Hematopoietic multipotent progenitor cell (in vitro differentiated cells): ENCODE measurements around the gene ZG16B. TPM values are rescaled to one million over a fixed set of nuclear protein-coding genes. Genes with fewer than 3 reads are reported as not detected.

Experiments
- DNase-seq, 3 donors: peaks; one replicate each; pipeline ENCODE4 v3.0.0-alpha.2; 2011 to 2015; ENCODE audit warnings: low read depth in 2 of 3, low spot score in 2 of 3
- total RNA-seq: library from RNA; depleted of rRNA; stranded (reverse); fragments of >200 nt; gene quantifications from one replicate; pipeline ENCODE4 v1.2.3, GENCODE V29; 2012

ZG16B gene
- total RNA-seq, 1 donor = 4.3 TPM

DNA sequence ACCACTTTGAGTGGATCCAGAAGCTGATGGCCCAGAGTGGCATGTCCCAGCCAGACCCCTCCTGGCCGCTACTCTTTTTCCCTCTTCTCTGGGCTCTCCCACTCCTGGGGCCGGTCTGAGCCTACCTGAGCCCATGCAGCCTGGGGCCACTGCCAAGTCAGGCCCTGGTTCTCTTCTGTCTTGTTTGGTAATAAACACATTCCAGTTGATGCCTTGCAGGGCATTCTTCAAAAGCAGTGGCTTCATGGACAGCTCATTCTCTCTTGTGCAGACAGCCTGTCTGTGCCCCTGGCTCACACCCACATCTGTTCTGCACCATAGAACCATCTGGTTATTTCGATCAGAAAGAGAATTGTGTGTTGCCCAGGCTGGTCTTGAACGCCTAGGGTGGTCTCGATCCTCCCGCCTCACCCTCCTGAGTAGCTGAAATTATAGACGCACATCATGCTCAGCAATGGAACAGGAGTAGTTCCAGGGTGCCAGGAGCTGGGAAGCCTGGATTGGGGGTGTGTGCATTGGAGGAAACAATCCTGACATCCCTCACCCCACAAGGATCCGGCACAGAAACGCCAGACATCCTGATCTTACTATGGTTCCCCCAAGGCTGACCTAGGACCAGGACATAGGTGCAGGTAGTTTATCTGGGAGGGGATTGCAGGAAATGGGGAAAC lies 8.5 kb upstream of the ZG16B start:
- no peak for DNase-seq

DNA sequence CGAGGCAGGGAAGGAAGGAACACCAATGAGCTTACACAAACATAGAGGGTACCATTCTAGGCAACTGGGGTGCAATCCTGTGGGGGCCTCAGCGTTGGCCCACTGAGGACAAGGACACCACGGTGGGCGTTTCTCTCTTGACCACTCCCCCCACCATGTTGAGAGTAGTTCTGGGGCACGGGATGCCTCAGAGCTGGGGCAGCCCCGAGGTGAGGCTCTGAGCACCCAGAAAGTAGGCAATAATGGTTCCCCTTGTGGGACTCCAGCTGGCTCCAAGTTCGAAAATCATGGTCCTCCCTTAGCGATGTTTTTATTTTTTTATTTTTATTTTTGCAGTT lies 8.0 kb upstream of the ZG16B start:
- no peak for DNase-seq

DNA sequence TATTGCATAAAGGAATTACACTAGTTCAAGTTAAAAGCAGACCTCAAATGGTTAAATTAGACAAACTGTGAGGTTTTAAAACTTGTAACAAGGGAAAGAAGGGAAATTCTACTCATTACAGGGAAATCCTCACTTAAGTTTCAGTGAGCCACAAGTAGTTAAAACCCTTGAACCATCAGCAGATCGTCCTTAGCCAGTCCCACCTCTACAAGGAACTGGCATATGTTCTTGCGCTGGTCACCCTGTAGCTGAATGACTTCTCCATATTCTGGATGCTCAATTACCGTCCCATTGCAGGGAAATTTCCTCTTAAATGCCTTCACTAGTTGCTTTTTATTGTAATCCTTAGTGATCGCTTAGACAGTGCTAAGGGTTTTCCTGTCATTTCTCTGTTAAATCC lies 7.6 kb upstream of the ZG16B start:
- DNase-seq = no peak

DNA sequence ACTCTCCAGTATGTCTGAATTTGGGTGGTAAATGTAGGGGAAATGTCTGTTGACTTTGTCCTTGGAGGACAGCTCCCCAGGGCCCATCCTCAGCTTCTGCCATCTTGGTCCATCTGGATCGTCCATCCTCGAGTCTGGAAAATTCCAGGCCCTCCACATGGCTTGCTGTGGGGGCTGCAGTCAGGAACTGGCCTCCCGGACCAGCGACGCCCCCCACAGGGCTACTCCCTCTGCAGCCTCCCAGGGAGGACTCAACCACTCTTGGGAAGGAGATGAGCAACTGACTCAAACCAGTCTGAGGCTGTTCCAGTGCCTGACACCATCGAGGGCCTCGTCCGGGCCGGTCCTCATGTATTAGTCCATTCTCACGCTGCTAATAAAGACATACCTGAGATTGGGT lies 5.5 kb upstream of the ZG16B start:
- DNase-seq = no peak

DNA sequence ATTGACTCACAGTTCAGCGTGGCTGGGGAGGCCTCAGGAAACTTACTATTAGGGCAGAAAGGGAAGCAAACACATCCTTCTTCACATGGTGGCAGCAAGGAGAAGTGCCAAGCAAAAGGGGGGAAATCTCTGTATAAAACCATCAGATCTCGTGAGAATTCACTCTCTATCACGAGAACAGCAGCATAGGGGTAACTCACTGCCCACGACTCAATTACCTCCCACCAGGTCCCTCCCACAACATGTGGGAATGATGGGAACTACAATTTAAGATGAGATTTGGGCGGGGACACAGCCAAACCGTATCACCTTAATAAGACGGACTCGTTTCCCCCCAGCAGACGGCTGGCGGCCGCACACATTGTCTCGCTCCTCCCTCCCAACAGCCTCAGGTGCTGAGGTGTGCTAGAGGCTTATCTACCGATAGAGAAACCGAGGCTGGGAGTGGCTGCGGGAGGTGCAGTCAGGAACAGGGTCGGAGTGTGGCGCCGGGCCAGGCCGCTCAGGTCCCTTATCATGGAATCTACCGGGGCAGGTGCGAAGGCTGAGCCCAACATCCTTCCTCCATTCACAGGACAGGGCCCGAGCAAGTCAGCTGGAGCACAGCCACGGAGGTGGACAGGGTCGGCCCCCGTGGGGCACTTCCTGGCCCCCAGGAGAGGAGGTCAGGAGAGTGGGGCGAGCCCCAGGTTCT lies 4.9 kb upstream of the ZG16B start:
- DNase-seq = no peak

DNA sequence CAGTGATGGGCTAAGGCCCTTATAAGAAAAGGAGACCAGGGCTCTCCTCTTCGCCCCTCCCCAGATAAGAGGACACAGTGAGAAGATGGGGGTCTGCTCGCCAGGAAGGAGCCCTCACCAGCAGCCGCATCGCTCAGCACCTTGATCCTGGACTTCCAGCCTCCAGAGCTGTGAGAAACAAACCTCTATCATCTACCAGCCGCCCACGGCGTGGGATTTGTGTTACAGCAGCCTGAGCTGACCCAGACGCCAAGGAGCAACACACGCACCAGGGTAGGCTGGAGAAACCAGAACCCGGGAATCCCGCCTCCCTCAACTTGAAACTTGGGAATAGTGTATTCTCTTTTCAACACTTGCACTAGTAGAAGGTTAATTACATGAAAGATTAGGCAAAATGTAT lies 4.2 kb upstream of the ZG16B start:
- DNase-seq = no peak

DNA sequence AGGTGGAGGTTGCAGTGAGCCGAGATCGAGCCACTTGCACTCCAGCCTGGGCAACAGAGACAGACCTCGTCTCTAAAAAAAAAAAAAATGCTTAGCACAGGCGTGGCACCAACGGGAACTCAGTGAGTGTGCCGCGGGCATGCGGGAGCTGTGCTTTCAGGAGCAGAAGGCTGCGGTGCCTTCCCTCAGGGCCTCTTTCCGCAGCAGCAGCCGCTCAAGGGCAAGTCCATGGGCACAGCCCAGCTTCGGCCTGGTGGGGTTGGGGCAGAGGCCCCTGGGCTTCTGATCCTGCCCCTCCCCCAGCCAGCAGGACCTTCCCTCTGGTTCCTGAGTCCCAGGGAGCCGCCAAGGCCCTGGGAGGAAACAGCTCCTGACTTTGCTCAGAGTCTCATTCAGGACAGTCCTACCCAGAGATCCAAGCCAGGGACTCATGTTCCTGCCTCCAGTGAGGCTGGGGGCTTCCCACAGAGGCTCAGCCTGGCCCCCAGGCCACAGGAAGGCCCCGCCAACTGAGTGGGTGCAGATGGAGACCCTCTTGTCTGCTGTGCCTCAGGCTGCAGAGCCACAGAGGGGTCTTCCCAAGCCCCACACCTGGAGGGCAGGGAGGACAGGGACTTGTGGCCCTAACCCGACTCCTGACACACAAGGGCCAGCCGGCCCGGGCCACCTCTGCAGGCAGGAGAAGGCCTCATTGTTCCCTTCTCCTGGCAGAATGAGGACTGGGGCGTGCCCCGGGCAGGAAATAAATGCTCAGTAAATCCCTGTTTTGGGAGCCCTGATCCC lies 3.3 kb upstream of the ZG16B start:
- no peak for DNase-seq

DNA sequence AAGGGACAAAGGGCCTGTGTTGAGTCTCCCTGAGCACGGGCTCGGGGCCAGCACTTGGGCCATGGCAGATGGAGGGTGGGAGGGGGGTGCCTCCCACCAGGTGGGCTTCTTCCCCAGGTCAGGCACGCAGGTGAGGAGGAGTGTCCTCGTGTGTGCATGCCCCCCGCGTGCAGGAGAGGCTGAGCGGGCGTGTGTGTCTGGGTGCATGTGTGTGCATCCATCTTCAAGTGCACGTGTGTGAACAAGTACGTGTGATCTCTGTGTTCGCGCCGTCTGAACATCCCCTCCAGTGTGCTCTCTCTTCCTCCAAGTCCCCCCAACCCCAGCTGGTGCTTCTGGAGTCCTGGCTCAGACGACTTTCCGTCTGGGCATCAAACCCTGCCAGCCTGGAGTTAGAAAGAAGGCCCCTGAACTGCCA lies 2.7 kb upstream of the ZG16B start:
- DNase-seq = no peak

DNA sequence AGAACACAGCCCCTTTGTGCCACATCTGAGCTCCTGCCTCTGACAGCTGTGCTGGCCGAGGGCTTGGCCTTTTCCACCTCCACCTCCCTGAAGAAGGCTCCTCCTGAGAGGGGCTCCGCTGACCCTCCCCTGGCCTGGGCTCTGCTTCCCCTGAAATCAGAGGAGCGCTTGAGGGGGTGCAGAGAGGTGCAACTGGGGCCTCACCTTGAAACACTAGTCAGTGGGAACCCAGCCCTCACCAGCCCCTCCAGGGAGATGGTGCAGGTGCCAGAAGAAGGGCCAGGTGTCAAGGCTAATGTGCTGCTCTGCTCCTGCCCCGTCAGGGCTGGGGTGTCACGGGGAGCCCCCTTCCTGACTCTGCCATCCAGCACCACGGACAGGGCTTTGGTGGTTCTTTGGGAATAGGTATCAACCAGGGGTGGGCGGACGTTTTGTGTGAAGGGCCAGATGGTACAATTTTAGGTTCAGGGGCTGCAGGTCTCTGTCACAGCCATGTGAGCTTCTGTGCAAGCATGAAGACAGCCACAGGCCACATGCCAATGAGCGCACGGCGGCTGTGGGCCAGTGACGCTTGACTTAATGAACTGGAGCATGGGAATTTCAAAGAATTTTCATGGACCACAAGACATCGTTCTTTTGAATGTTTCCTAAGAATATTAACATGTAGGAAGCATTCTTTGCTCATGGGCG lies 2.1 kb upstream of the ZG16B start:
- no peak for DNase-seq

DNA sequence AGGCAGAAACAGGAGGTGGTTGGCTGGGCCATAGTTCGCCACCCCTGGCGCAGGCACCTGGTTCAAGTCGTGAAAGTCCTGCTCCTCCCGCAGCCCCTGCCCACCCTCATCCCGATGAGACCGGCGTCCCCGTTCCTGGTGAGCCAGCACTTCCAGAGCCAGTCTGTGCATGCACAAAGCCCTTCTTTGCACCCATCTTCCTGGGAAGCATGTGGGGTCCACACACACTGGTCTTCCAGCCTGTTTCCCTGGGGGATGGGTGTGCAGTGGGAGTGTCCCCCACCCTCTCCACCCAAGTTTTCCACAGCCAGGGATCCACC lies 1.6 kb upstream of the ZG16B start:
- DNase-seq = no peak

DNA sequence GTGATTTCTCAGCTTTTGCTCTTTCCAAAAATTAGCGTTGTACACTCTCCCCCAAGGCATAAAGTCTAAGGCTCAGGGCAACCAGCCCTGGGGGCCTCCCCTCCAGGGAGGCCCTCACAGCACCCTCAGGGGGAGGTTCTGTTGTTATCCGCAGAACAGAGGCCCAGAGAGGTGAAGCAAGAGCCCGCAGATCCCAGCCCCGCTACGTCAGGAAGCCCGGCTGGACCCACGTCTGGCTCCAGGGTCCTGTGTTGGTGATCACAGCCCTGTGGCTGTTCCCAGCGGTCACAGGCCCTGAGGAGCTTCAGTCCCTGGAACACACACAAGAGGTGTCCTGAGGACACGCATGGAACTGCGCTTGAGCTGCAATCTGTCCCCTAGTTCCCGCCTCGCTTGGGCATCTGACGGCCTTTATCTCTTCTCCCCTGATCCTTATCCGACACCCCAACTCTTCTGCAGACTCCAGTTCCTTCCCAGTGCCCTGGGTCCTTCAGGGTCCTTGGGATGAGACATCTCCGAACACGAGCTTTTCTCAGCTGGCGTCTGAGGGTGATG lies 1.1 kb upstream of the ZG16B start:
- DNase-seq = no peak

DNA sequence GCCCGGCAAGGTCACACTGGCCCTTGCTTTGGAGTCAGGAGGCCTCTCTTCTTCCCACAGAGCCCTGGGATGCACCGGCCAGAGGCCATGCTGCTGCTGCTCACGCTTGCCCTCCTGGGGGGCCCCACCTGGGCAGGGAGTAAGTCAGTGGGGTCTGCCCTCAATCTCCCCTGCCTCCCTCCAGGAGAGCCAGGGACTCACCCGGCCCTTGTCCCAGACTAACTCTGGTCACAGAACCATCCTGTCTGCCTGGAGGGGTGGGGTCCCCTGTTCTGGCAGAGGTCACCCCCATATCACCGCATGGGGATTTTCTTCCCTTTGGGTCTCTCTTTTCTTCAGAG lies 222 bp downstream of the ZG16B start:
- DNase-seq = no peak

DNA sequence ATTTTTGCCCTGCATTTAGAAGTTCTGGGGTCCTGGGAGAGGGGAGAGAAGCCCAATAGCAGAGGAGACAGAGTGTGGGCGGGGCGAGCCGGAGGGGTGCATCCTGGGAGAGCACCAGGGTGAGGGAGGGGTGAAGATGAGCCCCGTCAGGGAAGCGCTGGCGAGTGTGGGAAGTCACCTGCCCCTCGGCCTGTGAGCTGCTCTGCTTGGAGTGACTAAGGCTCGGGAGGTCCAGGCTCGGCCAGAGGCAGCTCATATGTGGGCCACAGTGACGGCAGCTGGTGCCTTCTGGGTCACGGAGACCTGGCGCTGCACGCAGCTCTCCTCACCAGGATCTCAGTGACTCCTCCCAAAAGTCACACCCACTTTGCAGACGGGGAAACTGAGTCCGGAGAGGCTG lies 1.1 kb downstream of the ZG16B start:
- no peak for DNase-seq

DNA sequence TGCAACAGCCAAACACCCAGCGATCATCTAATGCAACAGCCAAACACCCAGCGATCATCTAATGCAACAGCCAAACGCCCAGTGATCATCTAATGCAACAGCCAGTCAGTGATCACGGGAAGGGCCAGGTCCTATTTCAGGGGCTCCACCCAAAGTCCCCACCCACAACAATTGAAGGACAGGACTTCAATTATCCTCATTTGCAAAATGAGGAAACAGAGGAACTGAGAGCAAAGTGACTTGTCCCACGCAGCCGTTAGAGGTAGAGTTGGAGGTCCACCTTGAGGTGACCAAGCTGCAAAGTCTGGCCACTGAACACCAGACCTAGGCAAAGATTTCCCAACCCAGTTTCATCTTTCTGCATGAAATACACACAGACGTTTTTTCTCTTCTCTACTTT lies 3.7 kb downstream of the ZG16B start:
- DNase-seq = no peak

DNA sequence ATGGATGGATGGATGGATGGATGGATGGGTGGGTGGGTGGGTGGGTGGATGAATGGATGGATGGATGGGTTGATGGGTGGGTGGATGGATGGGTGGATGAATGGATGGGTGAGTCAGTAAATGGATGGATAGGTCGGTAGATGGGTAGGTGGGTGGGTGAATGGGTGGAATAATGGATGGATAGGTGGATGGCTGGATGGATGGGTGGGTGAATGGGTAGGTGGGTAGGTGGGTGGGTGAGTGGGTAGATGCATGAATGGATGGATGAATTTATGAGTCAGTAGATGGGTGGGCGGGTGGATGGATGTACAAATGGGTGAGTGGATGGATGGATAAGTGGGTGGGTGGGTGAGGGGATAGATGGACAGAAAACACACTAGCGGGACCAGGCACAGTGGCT lies 4.9 kb downstream of the ZG16B start:
- DNase-seq = no peak

DNA sequence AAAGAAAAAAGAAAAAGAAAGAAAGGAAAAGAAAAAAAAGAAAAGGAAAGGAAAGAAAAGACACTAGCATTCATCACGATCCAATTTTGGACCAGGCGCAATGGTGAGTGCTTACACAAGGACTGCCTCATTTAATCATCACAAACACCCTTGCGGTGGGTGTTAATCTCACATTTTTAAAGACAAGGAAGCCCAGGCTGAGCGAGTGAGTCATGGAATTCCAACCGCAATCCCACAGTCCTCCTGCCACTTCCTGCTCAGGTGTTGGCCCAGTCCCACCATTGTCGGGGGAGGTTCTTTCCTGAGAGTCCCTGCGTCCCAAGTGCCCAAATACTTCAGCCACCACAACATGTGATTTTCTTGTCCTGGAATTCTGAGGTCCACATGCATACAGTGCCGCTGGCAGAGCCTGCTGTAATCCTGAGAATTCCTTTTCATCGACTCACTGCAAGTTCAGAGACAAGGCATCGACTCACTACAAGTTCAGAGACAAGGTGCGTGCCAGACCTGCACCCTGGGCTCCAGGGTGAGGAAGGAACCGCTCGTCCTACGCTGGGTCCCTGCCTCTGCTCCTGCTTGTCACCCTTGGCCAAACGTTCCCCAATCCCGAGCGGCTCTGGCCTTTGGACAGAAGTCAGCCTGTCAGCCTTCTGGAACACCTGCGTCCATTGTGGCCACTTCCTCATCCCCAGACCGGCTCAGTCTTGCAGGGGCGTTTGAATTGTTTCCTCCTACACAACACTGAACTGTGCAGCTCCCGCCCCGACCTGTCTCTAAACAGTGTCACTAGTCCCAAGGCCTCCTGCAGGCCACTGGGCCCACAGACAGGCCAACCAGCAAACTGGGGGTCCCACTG lies 5.8 kb downstream of the ZG16B start:
- no peak for DNase-seq

DNA sequence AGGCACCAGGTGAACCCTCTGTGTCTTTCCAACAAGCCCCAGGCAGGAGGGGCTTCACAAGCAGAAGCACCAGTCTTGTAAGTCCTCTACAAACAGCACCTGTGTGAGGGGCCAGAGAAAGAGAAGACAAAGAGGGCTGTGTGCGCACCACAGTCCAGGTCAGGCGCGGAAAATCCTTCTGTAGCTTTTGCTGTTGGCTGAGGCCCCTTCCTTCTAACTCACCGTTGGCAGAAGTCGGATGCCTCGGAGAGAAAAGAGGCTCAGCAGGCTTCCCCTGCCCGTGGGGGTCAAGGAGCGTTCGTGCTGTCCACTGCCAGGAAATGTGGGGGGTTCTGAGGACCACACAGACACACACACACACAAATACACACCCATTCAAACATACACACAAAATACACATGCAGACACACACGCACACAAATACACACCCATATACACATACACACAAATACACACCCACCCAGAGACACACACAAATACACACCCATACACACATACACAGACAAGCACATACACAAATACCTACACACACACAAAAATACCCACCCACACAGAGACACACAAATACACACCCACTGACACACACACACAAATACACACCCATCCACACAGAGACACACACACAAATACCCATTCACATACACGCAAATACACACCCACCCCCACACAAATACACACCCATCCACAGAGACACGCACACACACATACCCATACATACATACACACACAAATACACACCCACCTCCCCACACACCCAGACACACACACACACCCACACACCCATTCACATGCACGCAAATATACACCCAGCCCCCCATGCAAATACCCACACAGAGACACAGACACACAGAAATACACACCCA lies 6.8 kb downstream of the ZG16B start:
- DNase-seq = no peak

DNA sequence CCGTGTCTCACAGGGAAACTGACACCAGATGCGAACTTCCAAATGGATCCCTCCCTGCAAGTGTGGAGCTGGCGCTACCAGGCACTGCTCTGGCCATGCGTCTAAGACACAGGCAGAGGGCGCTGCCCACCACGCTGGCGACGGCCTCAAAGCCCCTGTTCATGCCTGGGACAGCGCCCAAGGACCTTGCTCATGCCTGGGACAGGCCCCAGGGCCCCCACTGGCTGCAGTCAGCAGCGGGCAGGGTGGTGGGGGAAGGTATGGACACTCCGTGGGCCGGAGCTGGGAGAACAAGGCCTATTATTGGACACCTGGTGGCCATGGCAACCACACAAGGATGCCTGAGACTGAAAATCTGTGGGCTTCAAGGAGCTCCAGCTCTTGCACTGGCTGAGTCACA lies 8.8 kb downstream of the ZG16B start:
- peak in 2 of 3 donors; percentile 71 to 80 for DNase-seq

DNA sequence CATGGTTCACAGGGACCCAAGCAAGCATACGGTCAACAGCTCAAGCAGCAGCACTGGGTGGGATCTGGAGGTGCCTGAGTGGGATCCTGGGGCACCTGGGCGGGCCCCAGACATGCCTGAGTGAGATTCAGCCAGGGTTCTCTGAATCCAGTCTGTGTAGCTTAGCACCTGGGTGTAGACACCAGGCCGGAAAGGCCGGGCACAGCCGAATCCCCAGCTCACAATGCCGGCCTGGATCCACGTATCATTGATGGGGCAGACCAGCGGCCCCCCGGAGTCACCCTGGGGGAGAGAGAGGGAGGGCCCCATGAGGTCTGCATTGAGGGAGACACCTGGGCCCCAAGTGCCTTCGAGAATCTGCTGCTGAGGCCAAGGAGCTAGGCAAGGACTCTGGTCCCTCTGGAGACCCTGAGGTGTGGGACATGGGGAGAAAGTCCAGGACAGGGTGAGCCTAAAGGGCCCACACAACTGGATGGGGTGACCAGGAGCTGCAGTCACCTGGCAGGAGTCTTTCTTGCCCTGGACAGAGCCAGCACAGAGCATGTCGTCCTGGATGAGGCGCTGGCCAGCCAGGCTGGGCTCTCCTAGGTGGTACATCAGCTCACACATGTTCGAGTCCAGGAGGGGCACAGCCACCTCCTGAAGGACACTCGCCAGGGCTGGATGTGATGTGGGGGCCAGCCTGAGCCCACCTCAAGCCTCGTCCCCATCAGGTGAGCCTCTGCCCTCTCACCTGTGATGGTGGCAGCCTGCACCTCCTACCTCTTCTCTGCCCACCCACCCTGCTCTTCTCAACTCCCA lies 9.7 kb downstream of the ZG16B start:
- DNase-seq = no peak
